Astrocyte (in vitro differentiated cells and primary cell): ENCODE results near the gene MORN1. TPM values are rescaled to one million over a fixed set of nuclear protein-coding genes. Genes with fewer than 3 reads are reported as not detected.

Experiments
- DNase-seq: peaks from one replicate; pipeline ENCODE4 v3.0.0-alpha.2; 2010; ENCODE audit warnings: low read depth
- FAIRE-seq: peaks from 2 replicates; lab custom pipeline; 2011; peaks lifted over from hg19 to GRCh38; lab: Jason Lieb, UNC
- H2AFZ ChIP-seq: 2 replicates; pipeline ENCODE4 v1.6.0; 2012; ENCODE audit warnings: low read depth, low read length, inconsistent platforms
- H3K27ac ChIP-seq: 2 replicates; pipeline ENCODE4 v1.5.1; 2011; ENCODE audit warnings: low read depth, low read length, inconsistent platforms
- H3K27me3 ChIP-seq: 2 replicates; pipeline ENCODE4 v1.6.0; 2011; ENCODE audit warnings: low read length, inconsistent platforms; ENCODE audit not compliant: insufficient read depth
- H3K36me3 ChIP-seq: 2 replicates; pipeline ENCODE4 v1.5.1; 2011; ENCODE audit warnings: low read length, inconsistent platforms; ENCODE audit not compliant: insufficient read depth
- H3K4me1 ChIP-seq: 2 replicates; pipeline ENCODE4 v1.5.1; 2011; ENCODE audit warnings: low read length, inconsistent platforms; ENCODE audit not compliant: insufficient read depth
- H3K4me2 ChIP-seq: 2 replicates; pipeline ENCODE4 v1.6.0; 2012; ENCODE audit warnings: low read length, inconsistent platforms
- H3K4me3 ChIP-seq: 2 replicates; pipeline ENCODE4 v1.5.1; 2011; ENCODE audit warnings: low read depth, mild to moderate bottlenecking, low read length, inconsistent platforms; ENCODE audit not compliant: insufficient read depth
- H3K79me2 ChIP-seq: 2 replicates; pipeline ENCODE4 v1.6.0; 2012; ENCODE audit warnings: mild to moderate bottlenecking, low read length, inconsistent platforms; ENCODE audit not compliant: insufficient read depth
- H3K9ac ChIP-seq: 2 replicates; pipeline ENCODE4 v1.6.0; 2012; ENCODE audit warnings: mild to moderate bottlenecking, low read length, inconsistent platforms
- H3K9me3 ChIP-seq: 2 replicates; pipeline ENCODE4 v1.5.1; 2012; ENCODE audit warnings: low read depth, mild to moderate bottlenecking, low read length, inconsistent platforms; ENCODE audit not compliant: insufficient read depth
- H4K20me1 ChIP-seq: 2 replicates; pipeline ENCODE4 v1.6.0; 2012; ENCODE audit warnings: low read length, inconsistent platforms; ENCODE audit not compliant: insufficient read depth
- H3K27ac Mint-ChIP-seq: one replicate; pipeline ENCODE4 v1.8.0; 2021; ENCODE audit warnings: mild to moderate bottlenecking, mixed read lengths; ENCODE audit not compliant: unreplicated experiment
- H3K27me3 Mint-ChIP-seq: one replicate; pipeline ENCODE4 v1.8.0; 2021; ENCODE audit warnings: low read depth, mixed read lengths; ENCODE audit not compliant: unreplicated experiment
- H3K36me3 Mint-ChIP-seq: one replicate; pipeline ENCODE4 v1.8.0; 2021; ENCODE audit warnings: low read depth, mixed read lengths; ENCODE audit not compliant: unreplicated experiment
- H3K4me1 Mint-ChIP-seq: one replicate; pipeline ENCODE4 v1.8.0; 2021; ENCODE audit warnings: low read depth, mixed read lengths; ENCODE audit not compliant: unreplicated experiment
- H3K4me3 Mint-ChIP-seq: one replicate; pipeline ENCODE4 v1.8.0; 2021; ENCODE audit warnings: mild to moderate bottlenecking, moderate library complexity, mixed read lengths; ENCODE audit not compliant: unreplicated experiment
- H3K9me3 Mint-ChIP-seq: one replicate; pipeline ENCODE4 v1.8.0; 2021; ENCODE audit warnings: mild to moderate bottlenecking, mixed read lengths; ENCODE audit not compliant: unreplicated experiment
- EZH2 ChIP-seq: IDR thresholded peaks from 2 replicates; pipeline ENCODE4 v1.6.1; 2012; ENCODE audit warnings: mild to moderate bottlenecking, low read length, inconsistent platforms; ENCODE audit not compliant: insufficient read depth
- total RNA-seq: library from RNA; stranded (reverse); gene quantifications from 2 replicates; pipeline ENCODE4 v1.2.1, GENCODE V29; 2021
- TF ChIP-seq, protein P1 (sequence below): IDR thresholded peaks from 2 replicates; pipeline ENCODE4 v1.5.1; 2011; ENCODE audit warnings: low read depth, mild to moderate bottlenecking, inconsistent platforms, low read length, moderate library complexity; ENCODE audit not compliant: insufficient read depth

MORN1 gene
- total RNA-seq, 1 donor from 2014 or later, result 9.2 TPM

DNA sequence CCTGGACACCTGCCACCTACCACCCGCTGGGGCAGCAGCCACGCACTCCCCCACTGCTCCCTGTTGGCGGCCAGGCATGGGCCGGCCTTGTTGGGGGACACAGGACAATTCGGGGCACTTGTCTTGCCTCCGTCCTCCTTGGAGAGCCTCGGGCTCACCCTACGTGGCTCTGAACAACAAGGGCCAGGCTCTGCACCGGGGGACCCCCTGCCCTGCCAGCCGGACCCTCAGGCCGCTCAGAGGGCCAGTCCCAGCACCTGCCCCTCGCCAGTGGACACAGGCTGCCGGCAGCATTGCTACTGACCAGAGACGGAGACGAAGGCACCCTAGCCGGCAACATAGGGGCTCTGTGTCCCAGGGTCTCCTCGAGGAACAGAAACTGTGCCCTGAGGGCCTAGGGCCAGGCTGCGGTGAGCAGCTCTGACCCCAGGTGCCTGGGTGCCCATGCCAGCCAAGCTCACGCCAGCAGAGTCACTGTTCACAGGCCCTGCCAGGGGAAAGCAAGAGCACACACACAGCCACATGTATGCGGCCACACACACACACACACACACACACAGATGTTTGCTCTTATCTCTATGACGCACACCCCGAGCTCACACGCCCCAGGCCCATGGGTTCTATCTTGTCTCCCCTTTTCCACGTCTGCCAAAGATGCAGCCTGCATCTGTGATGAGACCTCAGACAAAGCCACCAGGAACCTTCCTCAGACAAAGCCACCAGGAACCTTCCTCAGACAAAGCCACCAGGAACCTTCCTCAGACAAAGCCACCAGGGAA, 45.9 kb downstream of the MORN1 start:
- H3K27ac Mint-ChIP-seq, result no peak overlapping the region
- Histone ChIP-seq H3K4me3 (no peak overlapping the region), H3K79me2 (no peaks in the 10 kb centered on the region), H3K4me2 (no peak overlapping the region), H3K9ac (no peak overlapping the region), H2AFZ (no peak overlapping the region), H3K27me3 (no peaks in the 10 kb centered on the region), H3K4me1 (no peaks in the 10 kb centered on the region), H3K27ac (no peak overlapping the region), H3K9me3 (no peaks in the 10 kb centered on the region), H4K20me1 (no peaks in the 10 kb centered on the region), H3K36me3 (no peaks in the 10 kb centered on the region)
- DNase-seq, result no peak
- no peaks in the 10 kb centered on the region for H3K4me1 Mint-ChIP-seq
- no peak for FAIRE-seq
- peaks cover 21% of the 10 kb centered on the region for H3K27me3 Mint-ChIP-seq
- no peaks in the 10 kb centered on the region for H3K36me3 Mint-ChIP-seq
- H3K4me3 Mint-ChIP-seq, result no peak overlapping the region
- no peaks in the 10 kb centered on the region for H3K9me3 Mint-ChIP-seq
- TF ChIP-seq, protein P1, sequence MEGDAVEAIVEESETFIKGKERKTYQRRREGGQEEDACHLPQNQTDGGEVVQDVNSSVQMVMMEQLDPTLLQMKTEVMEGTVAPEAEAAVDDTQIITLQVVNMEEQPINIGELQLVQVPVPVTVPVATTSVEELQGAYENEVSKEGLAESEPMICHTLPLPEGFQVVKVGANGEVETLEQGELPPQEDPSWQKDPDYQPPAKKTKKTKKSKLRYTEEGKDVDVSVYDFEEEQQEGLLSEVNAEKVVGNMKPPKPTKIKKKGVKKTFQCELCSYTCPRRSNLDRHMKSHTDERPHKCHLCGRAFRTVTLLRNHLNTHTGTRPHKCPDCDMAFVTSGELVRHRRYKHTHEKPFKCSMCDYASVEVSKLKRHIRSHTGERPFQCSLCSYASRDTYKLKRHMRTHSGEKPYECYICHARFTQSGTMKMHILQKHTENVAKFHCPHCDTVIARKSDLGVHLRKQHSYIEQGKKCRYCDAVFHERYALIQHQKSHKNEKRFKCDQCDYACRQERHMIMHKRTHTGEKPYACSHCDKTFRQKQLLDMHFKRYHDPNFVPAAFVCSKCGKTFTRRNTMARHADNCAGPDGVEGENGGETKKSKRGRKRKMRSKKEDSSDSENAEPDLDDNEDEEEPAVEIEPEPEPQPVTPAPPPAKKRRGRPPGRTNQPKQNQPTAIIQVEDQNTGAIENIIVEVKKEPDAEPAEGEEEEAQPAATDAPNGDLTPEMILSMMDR, result no peak
- no peak for TF ChIP-seq EZH2

DNA sequence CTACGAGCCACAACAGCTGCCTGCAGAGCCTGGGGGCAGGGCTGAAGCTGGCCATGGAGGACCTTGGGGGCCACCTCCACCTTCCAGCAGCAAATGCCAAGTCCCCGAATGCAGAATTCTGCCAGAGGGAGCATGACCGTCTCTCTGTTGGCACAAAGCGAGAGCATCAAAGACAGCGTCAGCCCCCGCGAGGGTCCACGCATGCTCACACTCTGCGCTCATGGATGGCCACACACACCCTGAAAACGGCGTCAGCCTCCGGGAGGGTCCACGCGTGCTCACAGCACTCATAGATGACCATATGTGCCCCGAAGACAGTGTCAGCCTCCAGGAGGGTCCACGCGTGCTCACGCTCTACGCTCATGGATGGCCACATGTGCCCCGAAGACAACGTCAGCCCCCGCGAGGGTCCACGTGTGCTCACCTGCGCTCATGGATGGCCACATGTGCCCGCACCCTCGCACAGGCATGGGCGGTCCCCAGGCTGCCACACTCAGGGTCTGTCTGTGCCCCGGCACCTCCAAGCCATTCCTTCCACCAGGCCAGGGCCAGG, 46.5 kb downstream of the MORN1 start:
- Histone ChIP-seq H3K9ac (no peak overlapping the region), H3K79me2 (no peaks in the 10 kb centered on the region), H4K20me1 (no peaks in the 10 kb centered on the region), H3K36me3 (no peaks in the 10 kb centered on the region), H2AFZ (no peak overlapping the region), H3K4me2 (no peak overlapping the region), H3K27ac (no peak overlapping the region), H3K27me3 (no peaks in the 10 kb centered on the region), H3K9me3 (no peaks in the 10 kb centered on the region), H3K4me3 (no peak overlapping the region), H3K4me1 (no peaks in the 10 kb centered on the region)
- TF ChIP-seq EZH2, result no peak
- TF ChIP-seq, protein P1, result no peak
- H3K27me3 Mint-ChIP-seq, result peaks cover 24% of the 10 kb centered on the region
- H3K4me1 Mint-ChIP-seq, result no peaks in the 10 kb centered on the region
- H3K27ac Mint-ChIP-seq, result no peak overlapping the region
- FAIRE-seq (no peak), DNase-seq (no peak)
- no peaks in the 10 kb centered on the region for H3K36me3 Mint-ChIP-seq
- no peak overlapping the region for H3K4me3 Mint-ChIP-seq
- H3K9me3 Mint-ChIP-seq, result no peaks in the 10 kb centered on the region

DNA sequence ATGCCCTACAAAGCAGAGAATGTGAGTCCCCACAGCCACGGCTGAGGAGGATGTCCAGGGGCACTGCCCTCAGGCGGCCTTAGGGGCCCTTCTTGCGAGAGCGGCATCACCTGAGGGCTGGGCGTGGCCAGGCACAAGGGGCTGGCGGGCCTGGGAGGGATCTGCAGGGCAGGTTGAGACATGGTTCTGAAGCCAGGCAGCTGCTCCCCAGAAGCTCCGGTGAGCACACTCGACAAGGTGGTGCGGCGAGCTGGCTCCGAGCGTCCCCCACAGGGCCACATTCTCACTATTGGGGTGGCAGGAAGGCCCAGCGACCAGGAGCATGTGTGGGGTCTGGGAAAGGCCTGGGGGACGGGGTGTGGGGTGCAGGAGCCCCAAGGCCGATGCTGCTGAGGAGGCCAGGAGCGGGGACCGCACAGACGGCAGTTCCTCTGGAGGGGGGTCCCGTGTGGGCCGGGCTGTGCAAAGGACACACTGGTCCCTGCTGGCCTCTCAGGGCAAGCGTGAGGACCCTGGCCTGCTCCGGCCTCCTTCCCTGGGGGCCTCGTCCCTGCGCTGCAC, 47.2 kb downstream of the MORN1 start:
- Histone ChIP-seq H3K9me3 (no peaks in the 10 kb centered on the region), H3K79me2 (no peaks in the 10 kb centered on the region), H3K4me1 (no peaks in the 10 kb centered on the region), H3K27me3 (no peaks in the 10 kb centered on the region), H3K36me3 (no peaks in the 10 kb centered on the region), H3K4me2 (no peak overlapping the region), H3K27ac (no peak overlapping the region), H2AFZ (no peak overlapping the region), H4K20me1 (no peaks in the 10 kb centered on the region), H3K9ac (no peak overlapping the region), H3K4me3 (no peak overlapping the region)
- H3K4me1 Mint-ChIP-seq, result no peaks in the 10 kb centered on the region
- TF ChIP-seq, protein P1, result no peak
- no peak for TF ChIP-seq EZH2
- H3K27me3 Mint-ChIP-seq, result peaks cover 20% of the 10 kb centered on the region
- FAIRE-seq (no peak), DNase-seq (no peak)
- H3K9me3 Mint-ChIP-seq, result no peaks in the 10 kb centered on the region
- H3K4me3 Mint-ChIP-seq, result no peak overlapping the region
- no peak overlapping the region for H3K27ac Mint-ChIP-seq
- H3K36me3 Mint-ChIP-seq, result no peaks in the 10 kb centered on the region
